Measurements from ENCODE around the gene GPSM1.

- TF ChIP-seq POLR2AphosphoS5 (IDR thresholded peaks at IDR 0.05; ENCODE audit: borderline replicate concordance, low read depth, low read length) (no peak), EZH2 (IDR thresholded peaks at IDR 0.05) (no peak)
Observed at GRCh38 chr9:136312436-136312835, 14.9 kb upstream of the GPSM1 start.
